Glutamatergic neuron (in vitro differentiated cells): ENCODE measurements around the gene PSMB10. TPM values are rescaled to one million over a fixed set of nuclear protein-coding genes. Genes with fewer than 3 reads are reported as not detected.
A peak's percentile ranks its signal among the peaks of the same experiment; 100 is the strongest.

ENCODE experiments used
- DNase-seq: peaks from one replicate; pipeline ENCODE4 v3.0.0; 2022
- H3K27ac Mint-ChIP-seq: one replicate; pipeline ENCODE4 v1.8.0; 2020; ENCODE audit warnings: mild to moderate bottlenecking, mixed read lengths, inconsistent platforms; ENCODE audit not compliant: unreplicated experiment
- H3K27me3 Mint-ChIP-seq: one replicate; pipeline ENCODE4 v1.8.0; 2020; ENCODE audit warnings: mild to moderate bottlenecking, moderate library complexity, mixed read lengths, inconsistent platforms; ENCODE audit not compliant: unreplicated experiment
- H3K36me3 Mint-ChIP-seq: one replicate; pipeline ENCODE4 v1.8.0; 2020; ENCODE audit warnings: mild to moderate bottlenecking, mixed read lengths, inconsistent platforms; ENCODE audit not compliant: unreplicated experiment
- H3K4me1 Mint-ChIP-seq: one replicate; pipeline ENCODE4 v1.8.0; 2020; ENCODE audit warnings: mild to moderate bottlenecking, low read depth, mixed read lengths, inconsistent platforms; ENCODE audit not compliant: unreplicated experiment
- H3K4me3 Mint-ChIP-seq: one replicate; pipeline ENCODE4 v1.8.0; 2020; ENCODE audit warnings: mild to moderate bottlenecking, mixed read lengths, inconsistent platforms; ENCODE audit not compliant: unreplicated experiment
- H3K9me3 Mint-ChIP-seq: one replicate; pipeline ENCODE4 v1.8.0; 2020; ENCODE audit warnings: mild to moderate bottlenecking, moderate library complexity, mixed read lengths, inconsistent platforms; ENCODE audit not compliant: unreplicated experiment
- long read RNA-seq: library from polyadenylated mRNA; unstranded; transcript quantifications from one replicate; pipeline ENCODE4 v2.0.0, GENCODE V29; 2020; ENCODE audit not compliant: unreplicated experiment
- total RNA-seq: library from RNA; stranded (reverse); fragmentation: NEBNext Ultra II Directional; extraction: Animal tissue kit (Norgen Biotek cat#: 25700); gene quantifications from one replicate; pipeline ENCODE4 v1.2.1, GENCODE V29; 2021; ENCODE audit not compliant: unreplicated experiment
- TF ChIP-seq, protein P1 (sequence below): fragments of 200-600 bp; sonication (generic); IDR thresholded peaks from one replicate; pipeline ENCODE4 v1.5.0; 2021; ENCODE audit not compliant: partially characterized antibody, unreplicated experiment

The PSMB10 gene
- total RNA-seq = 11.0 TPM
- long read RNA-seq, transcript PSMB10-203 (4 exons, 591 nt) = major isoform, 6 of 7 reads
- long read RNA-seq, partial matches to known transcripts = 1 of 7 reads
- long read RNA-seq, other reads (novel, unspliced or antisense) = 0 of 7 reads

GRCh38 chr16:67936124-67936879, at the start of gene PSMB10:
Gene PSMB10, minus strand, starts transcription at chr16:67936850. Its CDS starts 101 bp downstream, at chr16:67936749.
- H3K4me1 Mint-ChIP-seq = peaks cover 13% of the 10 kb centered on the region
- peak; percentile 42 for DNase-seq
- peak within 1 kb of the TSS; percentile 100 for H3K4me3 Mint-ChIP-seq
- H3K27ac Mint-ChIP-seq = peak within 1 kb of the TSS; percentile 97
- no peaks in the 10 kb centered on the region for H3K36me3 Mint-ChIP-seq
- peaks cover 16% of the 10 kb centered on the region for H3K27me3 Mint-ChIP-seq
- H3K9me3 Mint-ChIP-seq = peaks cover 13% of the 10 kb centered on the region
- TF ChIP-seq, protein P1, sequence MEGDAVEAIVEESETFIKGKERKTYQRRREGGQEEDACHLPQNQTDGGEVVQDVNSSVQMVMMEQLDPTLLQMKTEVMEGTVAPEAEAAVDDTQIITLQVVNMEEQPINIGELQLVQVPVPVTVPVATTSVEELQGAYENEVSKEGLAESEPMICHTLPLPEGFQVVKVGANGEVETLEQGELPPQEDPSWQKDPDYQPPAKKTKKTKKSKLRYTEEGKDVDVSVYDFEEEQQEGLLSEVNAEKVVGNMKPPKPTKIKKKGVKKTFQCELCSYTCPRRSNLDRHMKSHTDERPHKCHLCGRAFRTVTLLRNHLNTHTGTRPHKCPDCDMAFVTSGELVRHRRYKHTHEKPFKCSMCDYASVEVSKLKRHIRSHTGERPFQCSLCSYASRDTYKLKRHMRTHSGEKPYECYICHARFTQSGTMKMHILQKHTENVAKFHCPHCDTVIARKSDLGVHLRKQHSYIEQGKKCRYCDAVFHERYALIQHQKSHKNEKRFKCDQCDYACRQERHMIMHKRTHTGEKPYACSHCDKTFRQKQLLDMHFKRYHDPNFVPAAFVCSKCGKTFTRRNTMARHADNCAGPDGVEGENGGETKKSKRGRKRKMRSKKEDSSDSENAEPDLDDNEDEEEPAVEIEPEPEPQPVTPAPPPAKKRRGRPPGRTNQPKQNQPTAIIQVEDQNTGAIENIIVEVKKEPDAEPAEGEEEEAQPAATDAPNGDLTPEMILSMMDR = no peak

GRCh38 chr16:67982011-67982696, 45.5 kb upstream of the PSMB10 start:
- TF ChIP-seq, protein P1 = no peak
- H3K9me3 Mint-ChIP-seq = peaks cover 5% of the 10 kb centered on the region
- H3K27me3 Mint-ChIP-seq = no peaks in the 10 kb centered on the region
- no peak for DNase-seq
- peaks cover 2% of the 10 kb centered on the region for H3K4me1 Mint-ChIP-seq
- H3K4me3 Mint-ChIP-seq = no peak overlapping the region
- no peak overlapping the region for H3K27ac Mint-ChIP-seq
- H3K36me3 Mint-ChIP-seq = peaks cover 5% of the 10 kb centered on the region

DNA sequence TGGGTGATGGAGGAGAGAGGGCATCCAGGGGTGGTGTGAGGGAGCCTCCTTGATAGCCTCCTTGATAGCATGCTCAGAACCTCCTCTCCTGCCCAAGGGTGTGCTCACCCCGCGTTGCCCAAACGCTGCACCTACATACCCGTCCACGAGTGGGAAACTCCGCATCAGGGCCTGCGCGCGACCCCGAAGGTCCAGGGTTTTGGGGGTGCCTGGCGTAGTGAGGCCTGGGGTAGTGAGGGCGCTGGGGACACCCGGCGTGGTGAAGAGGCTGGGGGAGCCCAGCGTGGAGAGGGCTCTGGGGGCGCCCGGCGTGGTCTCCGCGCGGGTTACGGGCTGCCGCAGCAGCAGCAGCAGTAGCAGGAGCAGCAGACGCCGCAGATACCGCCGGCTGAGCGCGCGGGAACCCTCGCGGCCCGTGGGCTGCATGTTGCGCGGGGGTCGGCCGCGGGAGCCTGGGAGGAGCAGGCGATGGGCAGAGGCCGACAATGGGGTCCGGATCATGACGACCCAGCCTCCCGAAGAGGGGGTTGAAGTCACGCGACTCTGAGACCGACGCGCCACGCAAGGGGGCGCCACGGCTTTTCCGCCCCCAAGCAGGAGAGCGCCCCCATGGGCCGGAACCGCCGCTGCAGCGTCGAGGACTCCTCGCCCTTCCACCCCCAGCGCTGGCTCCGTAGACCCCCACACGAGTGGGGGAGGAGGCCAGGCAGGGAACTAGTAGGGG, 43.5 kb upstream of the PSMB10 start, which contains the start of gene DPEP3:
DPEP3 (minus strand) TSS at position 545 of the 724 bp plus-strand sequence; CDS start at position 426, 119 bp downstream.
- H3K27me3 Mint-ChIP-seq = no peaks in the 10 kb centered on the region
- H3K27ac Mint-ChIP-seq = no peak within 1 kb of the TSS
- peaks cover 5% of the 10 kb centered on the region for H3K36me3 Mint-ChIP-seq
- no peak within 1 kb of the TSS for H3K4me3 Mint-ChIP-seq
- TF ChIP-seq, protein P1 = peak; percentile 28
- DNase-seq = peak; percentile 34
- H3K9me3 Mint-ChIP-seq = peaks cover 9% of the 10 kb centered on the region
- peaks cover 4% of the 10 kb centered on the region for H3K4me1 Mint-ChIP-seq

- Mint-ChIP-seq H3K4me1 (peaks cover 2% of the 10 kb centered on the region), H3K36me3 (peaks cover under 1% of the 10 kb centered on the region), H3K9me3 (peaks cover 5% of the 10 kb centered on the region), H3K27ac (no peak overlapping the region), H3K27me3 (no peaks in the 10 kb centered on the region), H3K4me3 (no peak overlapping the region)
- TF ChIP-seq, protein P1 = no peak
- no peak for DNase-seq
These were observed 41.0 kb upstream of the PSMB10 start for GRCh38 chr16:67977469-67978227.
